Measurements from ENCODE around the gene FSTL4.
"Not testable (repeated sequence)": the region's sequence is repeated elsewhere in the genome, so short reads cannot be mapped to it uniquely, and the experiment has no call there.

Gene FSTL4

GRCh38 chr5:133403741-133404364 lies 208.5 kb downstream of the FSTL4 start:
- DNase-seq (ENCODE audit: low spot score): no peak

- no peak for DNase-seq (ENCODE audit: low spot score)
Measured at GRCh38 chr5:133402775-133403174, 209.6 kb downstream of the FSTL4 start.

- no peak for DNase-seq (ENCODE audit: low spot score)
Measured at GRCh38 chr5:133401731-133402347, 210.5 kb downstream of the FSTL4 start.

- no peak for DNase-seq (ENCODE audit: low spot score)
Measured at GRCh38 chr5:133400831-133401351, 211.4 kb downstream of the FSTL4 start.

- DNase-seq (ENCODE audit: low spot score): no peak
Measured at GRCh38 chr5:133400120-133400519, 212.2 kb downstream of the FSTL4 start.

GRCh38 chr5:133399247-133399891 lies 213.0 kb downstream of the FSTL4 start:
- no peak for DNase-seq (ENCODE audit: low spot score)

GRCh38 chr5:133398646-133399101 lies 213.7 kb downstream of the FSTL4 start:
- no peak for DNase-seq (ENCODE audit: low spot score)

- no peak for DNase-seq (ENCODE audit: low spot score)
Measured at GRCh38 chr5:133397990-133398645, 214.2 kb downstream of the FSTL4 start.

- no peak for DNase-seq (ENCODE audit: low spot score)
Measured at GRCh38 chr5:133397348-133397747, 215.0 kb downstream of the FSTL4 start.

GRCh38 chr5:133396814-133397213 lies 215.5 kb downstream of the FSTL4 start:
- no peak for DNase-seq (ENCODE audit: low spot score)

GRCh38 chr5:133396187-133396741 lies 216.1 kb downstream of the FSTL4 start:
- no peak for DNase-seq (ENCODE audit: low spot score)

GRCh38 chr5:133395207-133395606 lies 217.1 kb downstream of the FSTL4 start:
- DNase-seq (ENCODE audit: low spot score): not testable (repeated sequence)

GRCh38 chr5:133394477-133394817 lies 217.9 kb downstream of the FSTL4 start:
- DNase-seq (ENCODE audit: low spot score): not testable (repeated sequence)

GRCh38 chr5:133393776-133394476 lies 218.4 kb downstream of the FSTL4 start:
- no peak for DNase-seq (ENCODE audit: low spot score)

- DNase-seq (ENCODE audit: low spot score): no peak
Measured at GRCh38 chr5:133392448-133392847, 219.9 kb downstream of the FSTL4 start.

- no peak for DNase-seq (ENCODE audit: low spot score)
Measured at GRCh38 chr5:133391354-133392136, 220.8 kb downstream of the FSTL4 start.

- no peak for DNase-seq (ENCODE audit: low spot score)
Measured at GRCh38 chr5:133390416-133391353, 221.7 kb downstream of the FSTL4 start.

- no peak for DNase-seq (ENCODE audit: low spot score)
Measured at GRCh38 chr5:133389066-133389590, 223.2 kb downstream of the FSTL4 start.

- no peak for DNase-seq (ENCODE audit: low spot score)
Measured at GRCh38 chr5:133387621-133388020, 224.7 kb downstream of the FSTL4 start.

- no peak for DNase-seq (ENCODE audit: low spot score)
Measured at GRCh38 chr5:133387091-133387490, 225.2 kb downstream of the FSTL4 start.
